H9 (cell line): ENCODE data around the gene MRPL27. TPM values are rescaled to one million over a fixed set of nuclear protein-coding genes. Genes with fewer than 3 reads are reported as not detected.

Experiments
- DNase-seq: peaks from one replicate; pipeline ENCODE4 v3.0.0-alpha.2; 2017
- H2AFZ ChIP-seq: one replicate; pipeline ENCODE4 v1.6.1; 2013; ENCODE audit warnings: mild to moderate bottlenecking, low read length, control low read depth, moderate library complexity
- H2AK5ac ChIP-seq: 2 replicates; pipeline ENCODE4 v1.6.1; 2013; ENCODE audit warnings: low read length, control low read depth, mixed read lengths; ENCODE audit not compliant: insufficient read length
- H2BK120ac ChIP-seq: one replicate; pipeline ENCODE4 v1.6.1; 2013; ENCODE audit warnings: low read depth, mild to moderate bottlenecking, low read length, control low read depth, inconsistent platforms; ENCODE audit not compliant: poor library complexity, severe bottlenecking
- H2BK12ac ChIP-seq: 2 replicates; pipeline ENCODE4 v1.6.1; 2013; ENCODE audit warnings: low read length, control low read depth, mixed read lengths, low read depth; ENCODE audit not compliant: insufficient read length
- H2BK15ac ChIP-seq: 2 replicates; pipeline ENCODE4 v1.6.1; 2013; ENCODE audit warnings: low read depth, low read length, control low read depth
- H2BK20ac ChIP-seq: one replicate; pipeline ENCODE4 v1.6.1; 2013; ENCODE audit warnings: low read depth, mild to moderate bottlenecking, low read length, control low read depth, inconsistent platforms; ENCODE audit not compliant: poor library complexity, severe bottlenecking
- H2BK5ac ChIP-seq: 2 replicates; pipeline ENCODE4 v1.6.1; 2013; ENCODE audit warnings: low read length, control low read depth, mixed read lengths; ENCODE audit not compliant: insufficient read length
- H3K14ac ChIP-seq: 2 replicates; pipeline ENCODE4 v1.6.1; 2013; ENCODE audit warnings: low read length, control low read depth; ENCODE audit not compliant: insufficient read depth
- H3K18ac ChIP-seq: 2 replicates; pipeline ENCODE4 v1.6.1; 2013; ENCODE audit warnings: low read depth, mild to moderate bottlenecking, mixed read lengths, low read length, control low read depth; ENCODE audit not compliant: insufficient read length
- H3K23ac ChIP-seq: 2 replicates; pipeline ENCODE4 v1.6.1; 2013; ENCODE audit warnings: low read length, control low read depth, mixed read lengths, low read depth; ENCODE audit not compliant: insufficient read length
- H3K23me2 ChIP-seq: 2 replicates; pipeline ENCODE4 v1.6.1; 2013; ENCODE audit warnings: low read depth, mild to moderate bottlenecking, mixed read lengths, low read length, control low read depth; ENCODE audit not compliant: insufficient read length, poor library complexity, severe bottlenecking
- H3K27ac ChIP-seq: 2 replicates; pipeline ENCODE4 v1.5.1; 2013; ENCODE audit warnings: low read length, control low read depth, mixed read lengths, low read depth; ENCODE audit not compliant: insufficient read length
- H3K27me3 ChIP-seq: 2 replicates; pipeline ENCODE4 v1.6.1; 2013; ENCODE audit warnings: low read length, control low read depth, inconsistent platforms; ENCODE audit not compliant: insufficient read depth
- H3K4ac ChIP-seq: 2 replicates; pipeline ENCODE4 v1.6.1; 2013; ENCODE audit warnings: low read depth, mild to moderate bottlenecking, control low read depth, inconsistent platforms, low read length, moderate library complexity
- H3K4me1 ChIP-seq: 2 replicates; pipeline ENCODE4 v1.6.1; 2013; ENCODE audit warnings: low read length, control low read depth, inconsistent platforms; ENCODE audit not compliant: insufficient read depth
- H3K4me2 ChIP-seq: 2 replicates; pipeline ENCODE4 v1.6.1; 2013; ENCODE audit warnings: low read length, control low read depth, mixed read lengths; ENCODE audit not compliant: insufficient read length, insufficient read depth
- H3K56ac ChIP-seq: 2 replicates; pipeline ENCODE4 v1.6.1; 2013; ENCODE audit warnings: low read depth, mild to moderate bottlenecking, mixed read lengths, low read length, control low read depth; ENCODE audit not compliant: insufficient read length
- H3K79me1 ChIP-seq: 2 replicates; pipeline ENCODE4 v1.6.1; 2013; ENCODE audit warnings: low read depth, mild to moderate bottlenecking, moderate library complexity, low read length, control low read depth, inconsistent platforms; ENCODE audit not compliant: insufficient read depth, poor library complexity, severe bottlenecking
- H3K79me2 ChIP-seq: 2 replicates; pipeline ENCODE4 v1.6.1; 2013; ENCODE audit warnings: low read length, control low read depth, inconsistent platforms; ENCODE audit not compliant: insufficient read depth
- H3K9ac ChIP-seq: 2 replicates; pipeline ENCODE4 v1.6.1; 2013; ENCODE audit warnings: low read length, control low read depth, mixed read lengths; ENCODE audit not compliant: insufficient read length; ENCODE audit errors: extremely low read depth
- H3K9me3 ChIP-seq: one replicate; pipeline ENCODE4 v1.6.1; 2013; ENCODE audit warnings: low read depth, low read length, inconsistent platforms; ENCODE audit not compliant: control insufficient read depth
- H3T11ph ChIP-seq: one replicate; pipeline ENCODE4 v1.6.1; 2013; ENCODE audit warnings: mild to moderate bottlenecking, low read length, control low read depth, inconsistent platforms
- H4K20me1 ChIP-seq: one replicate; pipeline ENCODE4 v1.6.1; 2013; ENCODE audit not compliant: control insufficient read depth, insufficient read length, insufficient read depth
- H4K5ac ChIP-seq: 2 replicates; pipeline ENCODE4 v1.6.1; 2013; ENCODE audit warnings: low read depth, mild to moderate bottlenecking, mixed read lengths, low read length, control low read depth; ENCODE audit not compliant: insufficient read length
- H4K8ac ChIP-seq: replicated peaks from 2 replicates; pipeline ENCODE4 v1.6.1; 2013; ENCODE audit warnings: low read length, control low read depth, mixed read lengths, low read depth; ENCODE audit not compliant: insufficient read length
- H4K91ac ChIP-seq: 2 replicates; pipeline ENCODE4 v1.6.1; 2013; ENCODE audit warnings: low read depth, mild to moderate bottlenecking, moderate library complexity, mixed read lengths, low read length, control low read depth; ENCODE audit not compliant: insufficient read length
- H3K27ac Mint-ChIP-seq, 3 experiments: 2 replicates in 2 of 3; 3 replicates in 1 of 3; pipeline ENCODE4 v1.8.0; 2020 to 2021; ENCODE audit warnings: mixed read lengths in 3 of 3, mild to moderate bottlenecking in 1 of 3, moderate library complexity in 1 of 3
- H3K27me3 Mint-ChIP-seq: 2 replicates; pipeline ENCODE4 v1.8.0; 2021; ENCODE audit warnings: low read depth, mild to moderate bottlenecking, moderate library complexity, mixed read lengths
- H3K36me3 Mint-ChIP-seq, 3 experiments: 2 replicates in 2 of 3; 3 replicates in 1 of 3; pipeline ENCODE4 v1.8.0; 2020 to 2021; ENCODE audit warnings: low read depth in 3 of 3, mixed read lengths in 3 of 3; ENCODE audit not compliant: insufficient read depth in 1 of 3
- H3K4me1 Mint-ChIP-seq, 2 experiments: 2 replicates each; pipeline ENCODE4 v1.8.0; 2020; ENCODE audit warnings: mixed read lengths in 2 of 2
- H3K4me3 Mint-ChIP-seq, 2 experiments: 2 replicates in 1 of 2; 3 replicates in 1 of 2; pipeline ENCODE4 v1.8.0; 2020 to 2021; ENCODE audit warnings: mild to moderate bottlenecking in 2 of 2, mixed read lengths in 2 of 2, moderate library complexity in 1 of 2
- H3K9me3 Mint-ChIP-seq, 2 experiments: 2 replicates in 1 of 2; 3 replicates in 1 of 2; pipeline ENCODE4 v1.8.0; 2020; ENCODE audit warnings: mild to moderate bottlenecking in 2 of 2, mixed read lengths in 2 of 2, moderate library complexity in 1 of 2
- WGBS: extraction: QIAGEN DNeasy Blood & Tissue Kit; methylation state at CpG from one replicate; pipeline ENCODE4 v1.1.7; 2013; ENCODE audit warnings: missing lambda C conversion rate, low lambda C conversion rate, mixed read lengths; ENCODE audit not compliant: insufficient read length; ENCODE audit errors: extremely low coverage; 5-methylcytosine and 5-hydroxymethylcytosine counted together
- total RNA-seq: library from RNA; stranded (reverse); gene quantifications from 2 replicates; pipeline ENCODE4 v1.2.1, GENCODE V29; 2021
- TF ChIP-seq, protein P1 (sequence below): fragments of 200-600 bp; sonication (generic); conservative IDR thresholded peaks from 3 replicates; pipeline ENCODE4 v1.8.0; 2021; ENCODE audit warnings: antibody characterized with exemption, mild to moderate bottlenecking

The MRPL27 gene
- total RNA-seq, 1 experiment from 2014 or later, result 85.9 TPM

DNA sequence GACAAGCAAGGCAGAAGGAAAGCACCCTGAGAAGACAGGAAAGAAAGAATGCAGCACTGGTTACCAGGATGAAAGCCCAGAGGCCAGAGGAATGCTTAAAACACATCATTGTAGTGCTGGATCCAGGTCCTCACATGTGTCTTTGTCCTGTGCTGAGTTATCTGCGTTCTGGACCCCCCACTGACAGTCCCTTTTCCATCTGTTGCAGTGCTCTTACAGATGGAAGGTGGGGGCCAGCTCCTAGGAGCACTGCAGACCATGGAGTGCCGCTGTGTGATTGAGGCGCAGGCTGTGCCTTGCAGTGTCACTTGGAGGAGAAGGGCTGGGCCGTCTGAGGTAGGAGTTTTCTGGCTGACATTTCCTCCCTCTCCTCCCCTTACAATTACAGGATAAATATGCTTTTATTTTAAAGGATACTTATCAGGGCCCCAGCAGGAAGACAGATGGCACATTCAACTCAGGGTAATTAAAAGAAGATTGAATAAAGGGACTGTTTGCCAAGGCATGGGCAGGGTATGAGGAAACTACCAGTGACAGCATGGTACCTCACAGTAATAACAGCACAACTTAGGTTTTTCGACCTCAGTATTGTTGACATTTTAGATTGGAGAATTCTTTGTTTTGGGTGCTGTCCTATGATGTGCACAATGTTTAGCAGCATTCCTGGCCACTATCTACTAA is 3.0 kb upstream of the MRPL27 start:
- no peak overlapping the region for H3K56ac ChIP-seq
- H2BK15ac ChIP-seq, result no peak overlapping the region
- no peak overlapping the region for H2BK20ac ChIP-seq
- no peak overlapping the region for H3K14ac ChIP-seq
- H3K9me3 ChIP-seq, result no peaks in the 10 kb centered on the region
- H3K23me2 ChIP-seq, result no peaks in the 10 kb centered on the region
- no peaks in the 10 kb centered on the region for H4K20me1 ChIP-seq
- WGBS, result no CpG with 5 or more reads among the region's 5 CpGs
- H3K4ac ChIP-seq, result no peak overlapping the region
- Mint-ChIP-seq H3K36me3 (peaks cover 7 to 49% (median 48%) of the 10 kb centered on the region in 3 experiments; a peak in 6 of 7 replicates), H3K4me1 (peaks cover 14 to 15% of the 10 kb centered on the region in 2 experiments), H3K27me3 (no peaks in the 10 kb centered on the region), H3K9me3 (no peaks in the 10 kb centered on the region), H3K4me3 (no peak overlapping the region), H3K27ac (no peak overlapping the region)
- no peaks in the 10 kb centered on the region for H3K27me3 ChIP-seq
- H2AFZ ChIP-seq, result no peak overlapping the region
- DNase-seq, result no peak
- no peak overlapping the region for H3K9ac ChIP-seq
- no peak overlapping the region for H4K8ac ChIP-seq
- H3K4me1 ChIP-seq, result peaks cover 2% of the 10 kb centered on the region; the same call in 1 of the 2 replicates
- H3T11ph ChIP-seq, result no peak overlapping the region
- H2AK5ac ChIP-seq, result no peak overlapping the region
- H2BK12ac ChIP-seq, result no peak overlapping the region
- H3K79me1 ChIP-seq, result peaks cover 8% of the 10 kb centered on the region
- no peak overlapping the region for H3K18ac ChIP-seq
- no peak overlapping the region for H4K5ac ChIP-seq
- H3K79me2 ChIP-seq, result peaks cover 3% of the 10 kb centered on the region; the same call in 1 of the 2 replicates
- no peak overlapping the region for H3K4me2 ChIP-seq
- H3K23ac ChIP-seq, result no peak overlapping the region
- no peak overlapping the region for H2BK5ac ChIP-seq
- H4K91ac ChIP-seq, result no peak overlapping the region
- TF ChIP-seq, protein P1, sequence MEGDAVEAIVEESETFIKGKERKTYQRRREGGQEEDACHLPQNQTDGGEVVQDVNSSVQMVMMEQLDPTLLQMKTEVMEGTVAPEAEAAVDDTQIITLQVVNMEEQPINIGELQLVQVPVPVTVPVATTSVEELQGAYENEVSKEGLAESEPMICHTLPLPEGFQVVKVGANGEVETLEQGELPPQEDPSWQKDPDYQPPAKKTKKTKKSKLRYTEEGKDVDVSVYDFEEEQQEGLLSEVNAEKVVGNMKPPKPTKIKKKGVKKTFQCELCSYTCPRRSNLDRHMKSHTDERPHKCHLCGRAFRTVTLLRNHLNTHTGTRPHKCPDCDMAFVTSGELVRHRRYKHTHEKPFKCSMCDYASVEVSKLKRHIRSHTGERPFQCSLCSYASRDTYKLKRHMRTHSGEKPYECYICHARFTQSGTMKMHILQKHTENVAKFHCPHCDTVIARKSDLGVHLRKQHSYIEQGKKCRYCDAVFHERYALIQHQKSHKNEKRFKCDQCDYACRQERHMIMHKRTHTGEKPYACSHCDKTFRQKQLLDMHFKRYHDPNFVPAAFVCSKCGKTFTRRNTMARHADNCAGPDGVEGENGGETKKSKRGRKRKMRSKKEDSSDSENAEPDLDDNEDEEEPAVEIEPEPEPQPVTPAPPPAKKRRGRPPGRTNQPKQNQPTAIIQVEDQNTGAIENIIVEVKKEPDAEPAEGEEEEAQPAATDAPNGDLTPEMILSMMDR, result no peak
- H3K27ac ChIP-seq, result no peak overlapping the region
- no peak overlapping the region for H2BK120ac ChIP-seq
